Heart right ventricle (tissue), 16 donors: ENCODE results near the gene HDDC3. TPM values are rescaled to one million over a fixed set of nuclear protein-coding genes. Genes with fewer than 3 reads are reported as not detected.

Experiments
- ATAC-seq, 8 donors: fragments of 200-7000 bp; cut with Tn5 transposase; one replicate each; pipeline ENCODE4 v1.9.1; 2020; ENCODE audit warnings: mild to moderate bottlenecking in 8 of 8, moderate library complexity in 8 of 8, moderate number of reproducible peaks in 1 of 8
- DNase-seq, 2 donors: peaks; one replicate each; pipeline ENCODE4 v3.0.0-alpha.2; 2020
- H3K27ac ChIP-seq, 10 donors: fragments of 200-600 bp; sonication (generic) in 2 of 10; one replicate each; pipeline versions ENCODE4 v1.5.0 to v1.8.0; 2020 to 2022; ENCODE audit warnings: mild to moderate bottlenecking in 3 of 10
- H3K27me3 ChIP-seq, 7 donors: fragments of 200-600 bp; one replicate each; pipeline ENCODE4 v1.8.0; 2021 to 2022; ENCODE audit warnings: mild to moderate bottlenecking in 2 of 7
- H3K36me3 ChIP-seq, 9 donors: fragments of 200-600 bp; sonication (generic) in 1 of 9; one replicate each; pipeline versions ENCODE4 v1.5.0 to v1.8.0; 2020 to 2022; ENCODE audit warnings: mild to moderate bottlenecking in 2 of 9
- H3K4me1 ChIP-seq, 9 donors: fragments of 200-600 bp; sonication (generic) in 1 of 9; one replicate each; pipeline versions ENCODE4 v1.5.0 to v1.8.0; 2020 to 2022; ENCODE audit warnings: mild to moderate bottlenecking in 4 of 9
- H3K4me3 ChIP-seq, 10 donors: fragments of 200-600 bp; sonication (generic) in 2 of 10; one replicate each; pipeline versions ENCODE4 v1.5.0 to v1.8.0; 2020 to 2022; ENCODE audit warnings: mild to moderate bottlenecking in 7 of 10, moderate library complexity in 2 of 10
- H3K9me3 ChIP-seq, 11 donors: fragments of 200-600 bp in 10 of 11; sonication (generic) in 2 of 11; one replicate each; pipeline versions ENCODE4 v1.5.0 to v1.8.0; 2013 to 2022; ENCODE audit warnings: mild to moderate bottlenecking in 2 of 11, control low read depth in 1 of 11, moderate library complexity in 1 of 11
- CTCF ChIP-seq, 9 donors: fragments of 200-600 bp; sonication (generic) in 2 of 9; IDR thresholded peaks; one replicate each; pipeline versions ENCODE4 v1.5.0 to v1.8.0; 2021 to 2022; ENCODE audit warnings: antibody characterized with exemption in 9 of 9, mild to moderate bottlenecking in 5 of 9, moderate library complexity in 1 of 9
- WGBS, 2 donors: extraction: QIAGEN DNeasy Blood & Tissue Kit; methylation state at CpG; one replicate each; pipeline ENCODE4 v1.1.7; 2013; ENCODE audit warnings: inconsistent platforms in 1 of 2; 5-methylcytosine and 5-hydroxymethylcytosine counted together
- intact Hi-C, 10 donors: fragments of 100-400 bp; cut with DNase I; formaldehyde crosslinking; loops; one replicate each; pipeline versions ENCODE4 v1.11.1 to v1.14.2; 2022
- polyA plus RNA-seq, 2 donors: library from polyadenylated mRNA; stranded (reverse); fragments of 200-250 nt; gene quantifications; one replicate each; pipeline ENCODE4 v1.2.3, GENCODE V29; 2013
- total RNA-seq, 10 donors: library from RNA; stranded (reverse); fragmentation: NEBNext Ultra II Directional in 3 of 10; extraction: Animal tissue kit (Norgen Biotek cat#: 25700) in 3 of 10; gene quantifications; one replicate each; pipeline versions ENCODE4 v1.2.1 to v1.2.4, GENCODE V29; 2021 to 2023
- donor health status: Arrhythmogenic right ventricular cardiomyopathy.
- donor health status: ischemic (EF 13 %, LVEDD 7.1; RV severe dilation, severe dysfunction).
- donor health status: healthy with polysubstance abuse.
- donor health status: DM: no; HTN: yes; CAD: no.
- donor health status: DM: no; HTN: no; CAD: no.
- donor health status: ischemic (EF 25% LVEDD 6.9; RV normal size, moderate dysfunction).
- donor health status: ischemic (EF 25% LVEDD 5.7; RV mildly dilated, moderate dysfunction).
- donor health status: healthy.
- donor health status: DM: yes; HTN: yes; CAD: no.
- donor health status: Ischemic cardiomyopathy.
- donor health status: ischemic (EF 35%, LVEDD 5.7; RV mildly dilated, moderate dysfunction).
- donor health status: nonischemic (EF 11% LVEDD 7.7; RV severe dilation, severe dysfunction).
- donor health status: DM: yes; HTN: yes; CAD: no.
- donor health status: PGD.
- donor health status: ischemic (EF 29% LVEDD 5.4; RV normal size, mild dysfunction).
- donor health status: nonischemic (EF 23%, LVEDD 6.1; RV moderate dilation, normal function).

Gene HDDC3
- total and polyA plus RNA-seq, 12 donors: 10.7 to 18.2 (median 14.7) TPM

- Histone ChIP-seq H3K4me1 (peaks cover 0 to 23% (median 14%) of the 10 kb centered on the region in 9 donors), H3K27me3 (no peaks in the 10 kb centered on the region), H3K27ac (no peak overlapping the region), H3K4me3 (no peak overlapping the region), H3K36me3 (peaks cover 0 to 59% (median 34%) of the 10 kb centered on the region in 9 donors), H3K9me3 (no peaks in the 10 kb centered on the region)
- TF ChIP-seq CTCF (IDR thresholded peaks at IDR 0.05): no peak
- no peak for ATAC-seq
- WGBS, 2 donors: 89 to 94% methylated on average over 4 of the region's 4 CpGs
- intact Hi-C loops: no loop called here
- DNase-seq: no peak
Measured at GRCh38 chr15:90921887-90922286, 10.5 kb downstream of the HDDC3 start.

DNA sequence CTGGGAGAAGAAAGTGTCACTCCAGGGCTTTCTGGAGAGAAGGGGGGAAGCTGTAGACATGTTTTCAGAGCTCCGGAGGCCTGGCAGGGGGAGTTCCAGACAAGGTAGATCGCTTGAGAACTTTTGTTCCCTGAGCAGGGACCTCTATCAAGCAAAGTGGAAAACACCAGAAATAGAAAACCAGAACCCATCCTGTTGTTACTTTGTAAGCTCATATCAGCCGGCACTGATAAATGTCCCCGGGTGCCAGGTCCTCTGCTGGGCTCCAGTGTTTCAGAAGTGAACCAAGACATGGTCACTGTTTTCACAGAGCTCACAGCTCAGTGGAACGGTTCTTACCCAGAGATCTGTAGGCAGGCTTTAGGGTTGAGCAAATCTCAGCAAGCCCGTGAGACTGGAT is 13.5 kb downstream of the HDDC3 start:
- peaks cover 0 to 87% (median 54%) of the 10 kb centered on the region in 9 donors for H3K36me3 ChIP-seq
- DNase-seq: no peak
- peaks cover 3 to 42% (median 26%) of the 10 kb centered on the region in 9 donors for H3K4me1 ChIP-seq
- H3K4me3 ChIP-seq: no peak overlapping the region
- no peak for TF ChIP-seq CTCF (IDR thresholded peaks at IDR 0.05)
- no peaks in the 10 kb centered on the region for H3K9me3 ChIP-seq
- H3K27ac ChIP-seq: peak overlapping the region; percentile 40 to 90 (median 80)
- intact Hi-C loops: no loop called here
- no peaks in the 10 kb centered on the region for H3K27me3 ChIP-seq
- ATAC-seq: peak in 7 of 8 donors; percentile 2 to 68 (median 31)
- WGBS, 2 donors: 38 to 62% methylated on average over 6 of the region's 6 CpGs

GRCh38 chr15:90918034-90918788 is 14.1 kb downstream of the HDDC3 start:
- Histone ChIP-seq H3K4me1 (peaks cover 3 to 42% (median 26%) of the 10 kb centered on the region in 9 donors), H3K9me3 (no peaks in the 10 kb centered on the region), H3K27me3 (no peaks in the 10 kb centered on the region), H3K27ac (peak overlapping the region; percentile 40 to 90 (median 80)), H3K36me3 (peaks cover 0 to 93% (median 60%) of the 10 kb centered on the region in 9 donors), H3K4me3 (no peak overlapping the region)
- DNase-seq: no peak
- ATAC-seq: no peak
- intact Hi-C loops: no loop called here
- TF ChIP-seq CTCF (IDR thresholded peaks at IDR 0.05): no peak
- 90 to 92% methylated on average over 23 of the region's 23 CpGs for WGBS, 2 donors

GRCh38 chr15:90917569-90917968 is 14.8 kb downstream of the HDDC3 start:
- intact Hi-C loops: no loop called here
- Histone ChIP-seq H3K27ac (peak overlapping the region in 9 of 10 donors; percentile 3 to 90 (median 79)), H3K27me3 (no peaks in the 10 kb centered on the region), H3K4me3 (no peak overlapping the region), H3K9me3 (no peaks in the 10 kb centered on the region), H3K36me3 (peaks cover 0 to 98% (median 67%) of the 10 kb centered on the region in 9 donors), H3K4me1 (peaks cover 3 to 42% (median 26%) of the 10 kb centered on the region in 9 donors)
- 95 to 98% methylated on average over 12 of the region's 12 CpGs for WGBS, 2 donors
- DNase-seq: no peak
- no peak for ATAC-seq
- no peak for TF ChIP-seq CTCF (IDR thresholded peaks at IDR 0.05)
